Measurements from ENCODE around the gene TUFT1. TPM values are rescaled to one million over a fixed set of nuclear protein-coding genes. Genes with fewer than 3 reads are reported as not detected.

Gene TUFT1
- total and polyA plus RNA-seq, 2 of the 13 experiments (the other 11 are each of a cell fraction or from before 2014, with no cell fraction given) = 6.4 to 7.3 TPM

- TF ChIP-seq RXRA (CRISPR knock-in tag; IDR thresholded peaks at IDR 0.05) (peak; percentile 18; the same call in 1 of the 2 replicates), MYC (CRISPR knock-in tag; IDR thresholded peaks at IDR 0.05; ENCODE audit: borderline replicate concordance) (no peak), ZNF800 (CRISPR knock-in tag; IDR thresholded peaks at IDR 0.05) (no peak), FOXM1 (CRISPR knock-in tag; IDR thresholded peaks at IDR 0.05) (no peak), ZSCAN20 (CRISPR knock-in tag; IDR thresholded peaks at IDR 0.05; ENCODE audit: borderline replicate concordance) (no peak), HBP1 (CRISPR knock-in tag; IDR thresholded peaks at IDR 0.05; ENCODE audit: low read depth) (no peak), SKIL (CRISPR knock-in tag; IDR thresholded peaks at IDR 0.05; ENCODE audit: borderline replicate concordance) (no peak), MLLT10 (CRISPR knock-in tag; IDR thresholded peaks at IDR 0.05) (no peak), SKI (IDR thresholded peaks at IDR 0.05; ENCODE audit: partially characterized antibody) (no peak), ZNF562 (CRISPR knock-in tag; IDR thresholded peaks at IDR 0.05; ENCODE audit: borderline replicate concordance) (no peak), ZNF674 (CRISPR knock-in tag; IDR thresholded peaks at IDR 0.05; ENCODE audit: low read depth) (no peak), CBFB (CRISPR knock-in tag; IDR thresholded peaks at IDR 0.05) (no peak), ZNF18 (CRISPR knock-in tag; IDR thresholded peaks at IDR 0.05; ENCODE audit: insufficient replicate concordance) (no peak), SRF (IDR thresholded peaks at IDR 0.05; ENCODE audit: low read depth, low read length) (no peak), ZBTB7B (CRISPR knock-in tag; IDR thresholded peaks at IDR 0.05) (no peak), NFE2L1 (CRISPR knock-in tag; IDR thresholded peaks at IDR 0.05; ENCODE audit: borderline replicate concordance) (no peak), NFKBIZ (CRISPR knock-in tag; IDR thresholded peaks at IDR 0.05) (0 out of 2 replicates have a peak, but pooled peaks have one; percentile 25), HMGXB4 (CRISPR knock-in tag; IDR thresholded peaks at IDR 0.05; ENCODE audit: borderline replicate concordance in 1 of 2, low read depth in 1 of 2) (0 out of 4 replicates have a peak, but pooled peaks of 1 of the 2 experiments have one; percentile 53), ZNF501 (CRISPR knock-in tag; IDR thresholded peaks at IDR 0.05) (peak; percentile 70), FOXO1 (CRISPR knock-in tag; IDR thresholded peaks at IDR 0.05) (no peak; the same call in 1 of the 2 replicates)
These were observed 29.0 kb upstream of the TUFT1 start, which contains the start of gene CGN (continued) for GRCh38 chr1:151510957-151511635.
